ENCODE results near the gene TOR2A.

- TF ChIP-seq CTCF (IDR thresholded peaks at IDR 0.05; ENCODE audit: low read length) = no peak
- TF ChIP-seq EZH2 (optimal IDR thresholded peaks at IDR 0.05; ENCODE audit: low read depth, low read length) = no peak
Observed at GRCh38 chr9:127712371-127712770, 22.7 kb downstream of the TOR2A start.

All from MM.1S (cell line).